Measurements from ENCODE around the gene RBBP4. TPM values are rescaled to one million over a fixed set of nuclear protein-coding genes. Genes with fewer than 3 reads are reported as not detected.
A peak's percentile ranks its signal among the peaks of the same experiment; 100 is the strongest.

Gene RBBP4
- total and polyA plus RNA-seq, 2 of the 13 experiments (the other 11 are each of a cell fraction or from before 2014, with no cell fraction given) = 64.4 to 166 TPM

DNA sequence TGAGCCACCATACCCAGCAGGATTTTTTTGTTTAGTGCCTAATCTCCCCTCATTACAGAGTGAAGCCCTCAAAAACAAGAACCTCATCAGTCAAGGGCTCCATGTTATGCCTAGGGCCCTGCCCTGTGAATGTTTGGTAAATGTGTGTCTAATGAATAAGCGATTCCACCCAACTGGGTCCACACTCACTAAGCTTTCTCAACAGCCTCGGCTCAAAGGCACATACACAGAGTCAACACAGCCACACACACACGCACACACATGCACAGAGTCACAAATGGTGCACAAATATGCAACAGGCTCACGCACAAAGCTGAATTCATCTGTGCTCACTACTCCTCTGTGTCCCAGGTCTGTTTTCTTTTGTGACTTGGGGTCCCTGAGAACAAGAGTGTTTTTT is 63.3 kb downstream of the RBBP4 start (continued):
- TF ChIP-seq, protein P1, sequence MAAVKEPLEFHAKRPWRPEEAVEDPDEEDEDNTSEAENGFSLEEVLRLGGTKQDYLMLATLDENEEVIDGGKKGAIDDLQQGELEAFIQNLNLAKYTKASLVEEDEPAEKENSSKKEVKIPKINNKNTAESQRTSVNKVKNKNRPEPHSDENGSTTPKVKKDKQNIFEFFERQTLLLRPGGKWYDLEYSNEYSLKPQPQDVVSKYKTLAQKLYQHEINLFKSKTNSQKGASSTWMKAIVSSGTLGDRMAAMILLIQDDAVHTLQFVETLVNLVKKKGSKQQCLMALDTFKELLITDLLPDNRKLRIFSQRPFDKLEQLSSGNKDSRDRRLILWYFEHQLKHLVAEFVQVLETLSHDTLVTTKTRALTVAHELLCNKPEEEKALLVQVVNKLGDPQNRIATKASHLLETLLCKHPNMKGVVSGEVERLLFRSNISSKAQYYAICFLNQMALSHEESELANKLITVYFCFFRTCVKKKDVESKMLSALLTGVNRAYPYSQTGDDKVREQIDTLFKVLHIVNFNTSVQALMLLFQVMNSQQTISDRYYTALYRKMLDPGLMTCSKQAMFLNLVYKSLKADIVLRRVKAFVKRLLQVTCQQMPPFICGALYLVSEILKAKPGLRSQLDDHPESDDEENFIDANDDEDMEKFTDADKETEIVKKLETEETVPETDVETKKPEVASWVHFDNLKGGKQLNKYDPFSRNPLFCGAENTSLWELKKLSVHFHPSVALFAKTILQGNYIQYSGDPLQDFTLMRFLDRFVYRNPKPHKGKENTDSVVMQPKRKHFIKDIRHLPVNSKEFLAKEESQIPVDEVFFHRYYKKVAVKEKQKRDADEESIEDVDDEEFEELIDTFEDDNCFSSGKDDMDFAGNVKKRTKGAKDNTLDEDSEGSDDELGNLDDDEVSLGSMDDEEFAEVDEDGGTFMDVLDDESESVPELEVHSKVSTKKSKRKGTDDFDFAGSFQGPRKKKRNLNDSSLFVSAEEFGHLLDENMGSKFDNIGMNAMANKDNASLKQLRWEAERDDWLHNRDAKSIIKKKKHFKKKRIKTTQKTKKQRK (IDR thresholded peaks at IDR 0.05; ENCODE audit: low read length) = no peak
- TF ChIP-seq HOXD1 (CRISPR knock-in tag; IDR thresholded peaks at IDR 0.05) (no peak), ZBTB7B (CRISPR knock-in tag; IDR thresholded peaks at IDR 0.05) (peak; percentile 60; the same call in 1 of the 2 replicates), FOXK1 (CRISPR knock-in tag; IDR thresholded peaks at IDR 0.05; ENCODE audit: borderline replicate concordance, low read depth) (0 out of 2 replicates have a peak, but pooled peaks have one; percentile 46), ZNF101 (CRISPR knock-in tag; IDR thresholded peaks at IDR 0.05; ENCODE audit: borderline replicate concordance, low read depth) (no peak), CCDC6 (CRISPR knock-in tag; IDR thresholded peaks at IDR 0.05) (no peak), PPARG (CRISPR knock-in tag; conservative IDR thresholded peaks at IDR 0.05) (no peak), KDM6A (CRISPR knock-in tag; IDR thresholded peaks at IDR 0.05; ENCODE audit: low read depth) (peak; percentile 60), HNF4G (IDR thresholded peaks at IDR 0.05; ENCODE audit: borderline replicate concordance, low read depth, low read length) (peak; percentile 56), HNF4G (CRISPR knock-in tag; IDR thresholded peaks at IDR 0.05; ENCODE audit: borderline replicate concordance, low read depth) (no peak), DPF2 (CRISPR knock-in tag; IDR thresholded peaks at IDR 0.05; ENCODE audit: borderline replicate concordance, low read depth) (peak; percentile 84), ZNF639 (CRISPR knock-in tag; conservative IDR thresholded peaks at IDR 0.05) (0 out of 2 replicates have a peak, but pooled peaks have one; percentile 43)
- TF ChIP-seq, protein P2, sequence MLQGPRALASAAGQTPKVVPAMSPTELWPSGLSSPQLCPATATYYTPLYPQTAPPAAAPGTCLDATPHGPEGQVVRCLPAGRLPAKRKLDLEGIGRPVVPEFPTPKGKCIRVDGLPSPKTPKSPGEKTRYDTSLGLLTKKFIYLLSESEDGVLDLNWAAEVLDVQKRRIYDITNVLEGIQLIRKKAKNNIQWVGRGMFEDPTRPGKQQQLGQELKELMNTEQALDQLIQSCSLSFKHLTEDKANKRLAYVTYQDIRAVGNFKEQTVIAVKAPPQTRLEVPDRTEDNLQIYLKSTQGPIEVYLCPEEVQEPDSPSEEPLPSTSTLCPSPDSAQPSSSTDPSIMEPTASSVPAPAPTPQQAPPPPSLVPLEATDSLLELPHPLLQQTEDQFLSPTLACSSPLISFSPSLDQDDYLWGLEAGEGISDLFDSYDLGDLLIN (CRISPR knock-in tag; IDR thresholded peaks at IDR 0.05; ENCODE audit: borderline replicate concordance) = no peak
- TF ChIP-seq, protein P3, sequence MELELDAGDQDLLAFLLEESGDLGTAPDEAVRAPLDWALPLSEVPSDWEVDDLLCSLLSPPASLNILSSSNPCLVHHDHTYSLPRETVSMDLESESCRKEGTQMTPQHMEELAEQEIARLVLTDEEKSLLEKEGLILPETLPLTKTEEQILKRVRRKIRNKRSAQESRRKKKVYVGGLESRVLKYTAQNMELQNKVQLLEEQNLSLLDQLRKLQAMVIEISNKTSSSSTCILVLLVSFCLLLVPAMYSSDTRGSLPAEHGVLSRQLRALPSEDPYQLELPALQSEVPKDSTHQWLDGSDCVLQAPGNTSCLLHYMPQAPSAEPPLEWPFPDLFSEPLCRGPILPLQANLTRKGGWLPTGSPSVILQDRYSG (CRISPR knock-in tag; IDR thresholded peaks at IDR 0.05) = no peak
- TF ChIP-seq, protein P4, sequence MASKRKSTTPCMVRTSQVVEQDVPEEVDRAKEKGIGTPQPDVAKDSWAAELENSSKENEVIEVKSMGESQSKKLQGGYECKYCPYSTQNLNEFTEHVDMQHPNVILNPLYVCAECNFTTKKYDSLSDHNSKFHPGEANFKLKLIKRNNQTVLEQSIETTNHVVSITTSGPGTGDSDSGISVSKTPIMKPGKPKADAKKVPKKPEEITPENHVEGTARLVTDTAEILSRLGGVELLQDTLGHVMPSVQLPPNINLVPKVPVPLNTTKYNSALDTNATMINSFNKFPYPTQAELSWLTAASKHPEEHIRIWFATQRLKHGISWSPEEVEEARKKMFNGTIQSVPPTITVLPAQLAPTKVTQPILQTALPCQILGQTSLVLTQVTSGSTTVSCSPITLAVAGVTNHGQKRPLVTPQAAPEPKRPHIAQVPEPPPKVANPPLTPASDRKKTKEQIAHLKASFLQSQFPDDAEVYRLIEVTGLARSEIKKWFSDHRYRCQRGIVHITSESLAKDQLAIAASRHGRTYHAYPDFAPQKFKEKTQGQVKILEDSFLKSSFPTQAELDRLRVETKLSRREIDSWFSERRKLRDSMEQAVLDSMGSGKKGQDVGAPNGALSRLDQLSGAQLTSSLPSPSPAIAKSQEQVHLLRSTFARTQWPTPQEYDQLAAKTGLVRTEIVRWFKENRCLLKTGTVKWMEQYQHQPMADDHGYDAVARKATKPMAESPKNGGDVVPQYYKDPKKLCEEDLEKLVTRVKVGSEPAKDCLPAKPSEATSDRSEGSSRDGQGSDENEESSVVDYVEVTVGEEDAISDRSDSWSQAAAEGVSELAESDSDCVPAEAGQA (IDR thresholded peaks at IDR 0.05; ENCODE audit: low read depth) = 0 out of 2 replicates have a peak, but pooled peaks have one; percentile 22
- TF ChIP-seq, protein P4 (CRISPR knock-in tag; IDR thresholded peaks at IDR 0.05; ENCODE audit: borderline replicate concordance) = no peak
